GM18873 (cell line): ENCODE measurements around the gene VCPKMT.

Experiments used
- ATAC-seq: cut with Tn5 transposase; IDR thresholded peaks from one replicate; pipeline ENCODE4 v1.9.1; 2021; ENCODE audit warnings: mild to moderate bottlenecking, moderate library complexity, moderate number of reproducible peaks; ENCODE audit not compliant: unreplicated experiment, low FRiP score

The VCPKMT gene

GRCh38 chr14:50116181-50116956 is at the start of gene VCPKMT:
Gene VCPKMT, minus strand, starts transcription at chr14:50116572. Its CDS starts 20 bp downstream, at chr14:50116552.
- ATAC-seq: peak; percentile 82

- no peak for ATAC-seq
These were observed 39.7 kb upstream of the VCPKMT start for GRCh38 chr14:50156111-50156510.

GRCh38 chr14:50148799-50149198 is 32.4 kb upstream of the VCPKMT start:
- ATAC-seq: no peak

- no peak for ATAC-seq
These were observed 22.8 kb upstream of the VCPKMT start for GRCh38 chr14:50139192-50139591.

- no peak for ATAC-seq
These were observed 11.4 kb upstream of the VCPKMT start for GRCh38 chr14:50127802-50128201.

- ATAC-seq: no peak
These were observed 6.7 kb upstream of the VCPKMT start for GRCh38 chr14:50123062-50123461.

- no peak for ATAC-seq
These were observed 5.9 kb upstream of the VCPKMT start for GRCh38 chr14:50122291-50122690.

GRCh38 chr14:50121486-50121885 is 5.1 kb upstream of the VCPKMT start:
- ATAC-seq: no peak

GRCh38 chr14:50117456-50117855 is 1.1 kb upstream of the VCPKMT start:
- no peak for ATAC-seq

GRCh38 chr14:50116966-50117365 is 594 bp upstream of the VCPKMT start:
- no peak for ATAC-seq

- ATAC-seq: no peak
These were observed 2.9 kb downstream of the VCPKMT start for GRCh38 chr14:50113381-50114035.

GRCh38 chr14:50110323-50111037 is 5.9 kb downstream of the VCPKMT start:
- ATAC-seq: no peak

- no peak for ATAC-seq
These were observed 7.0 kb downstream of the VCPKMT start for GRCh38 chr14:50109342-50109741.

GRCh38 chr14:50107850-50108249 is 8.5 kb downstream of the VCPKMT start:
- no peak for ATAC-seq

GRCh38 chr14:50106178-50106577 is 10.2 kb downstream of the VCPKMT start:
- no peak for ATAC-seq

- no peak for ATAC-seq
These were observed 12.8 kb downstream of the VCPKMT start for GRCh38 chr14:50103558-50103957.

GRCh38 chr14:50101417-50101816 is 15.0 kb downstream of the VCPKMT start:
- ATAC-seq: no peak

- ATAC-seq: no peak
These were observed 15.6 kb downstream of the VCPKMT start for GRCh38 chr14:50100805-50101204.

- ATAC-seq: no peak
These were observed 17.0 kb downstream of the VCPKMT start for GRCh38 chr14:50099335-50099734.

GRCh38 chr14:50095895-50096294 is 20.5 kb downstream of the VCPKMT start:
- ATAC-seq: no peak

- no peak for ATAC-seq
These were observed 22.2 kb downstream of the VCPKMT start for GRCh38 chr14:50094056-50094755.
